HCT116 (cell line): ENCODE data around the gene GLI3. TPM values are rescaled to one million over a fixed set of nuclear protein-coding genes. Genes with fewer than 3 reads are reported as not detected.
"Not testable (repeated sequence)": the region's sequence is repeated elsewhere in the genome, so short reads cannot be mapped to it uniquely, and the experiment has no call there.

Source experiments
- ATAC-seq: fragments of 200-7000 bp; cut with Tn5 transposase; 2 replicates; pipeline ENCODE4 v1.9.1; 2020; ENCODE audit warnings: mild to moderate bottlenecking, moderate library complexity
- BruUV-seq: library from RNA; stranded (reverse); fragments of 400-500 nt; replicated peaks from 2 replicates; lab custom pipeline; 2021; lab: Mats Ljungman, UMichigan
- CTCF ChIA-PET: fragments of 300-600 bp; sonication (Branson Sonifier 250); formaldehyde crosslinking; loops from one replicate; lab custom pipeline; 2021; ENCODE audit warnings: antibody characterized with exemption; lab: Charles Lee
- POLR2A ChIA-PET: fragments of 300-600, 350-600 bp; sonication (Branson Sonifier 250); formaldehyde crosslinking; loops from one replicate; lab custom pipeline; 2021; ENCODE audit warnings: antibody characterized with exemption; lab: Charles Lee
- RAD21 ChIA-PET, 2 experiments: fragments of 300-600 bp; sonication (Branson Sonifier 250); formaldehyde crosslinking; loops; one replicate each; lab custom pipeline; 2023; ENCODE audit warnings: low total read pairs in 2 of 2; ENCODE audit not compliant: uncharacterized antibody in 2 of 2, unreplicated experiment in 2 of 2, low non-redundant PET in 1 of 2; lab: Charles Lee
- DNase-seq: peaks from one replicate; pipeline ENCODE4 v3.0.0-alpha.2; 2010; ENCODE audit warnings: low read depth, low spot score
- H2AFZ ChIP-seq: fragments of 200-600 bp; shearing (Covaris generic), sonication (generic); 2 replicates; pipeline ENCODE4 v1.6.1; 2017; ENCODE audit warnings: low read depth, mixed run types, mixed read lengths, antibody characterized with exemption, low read length; ENCODE audit not compliant: poor library complexity, severe bottlenecking
- H3K27ac ChIP-seq: 2 replicates; pipeline ENCODE4 v1.5.1; 2012; ENCODE audit warnings: low read depth, low read length
- H3K27me3 ChIP-seq: fragments of 200-600 bp; sonication (generic); 2 replicates; pipeline ENCODE4 v1.6.1; 2016; ENCODE audit warnings: mixed run types, low read length, mixed read lengths; ENCODE audit not compliant: insufficient read depth
- H3K36me3 ChIP-seq, 2 experiments: fragments of 200-500 bp in 1 of 2; fragments of 200-600 bp in 1 of 2; sonication (Bioruptor generic) in 1 of 2; sonication (generic) in 1 of 2; 2 replicates each; pipeline versions ENCODE4 v1.5.1 to v1.6.1; 2014 to 2016; ENCODE audit warnings: low read length in 2 of 2, inconsistent platforms in 1 of 2, mixed read lengths in 1 of 2, mixed run types in 1 of 2; ENCODE audit not compliant: insufficient read depth in 2 of 2, control insufficient read depth in 1 of 2
- H3K4me1 ChIP-seq, 2 experiments: fragments of 200-600 bp in 1 of 2; sonication (generic) in 1 of 2; 2 replicates each; pipeline versions ENCODE4 v1.5.1 to v1.6.1; 2012 to 2017; ENCODE audit warnings: low read length in 2 of 2, inconsistent platforms in 1 of 2, mild to moderate bottlenecking in 1 of 2, mixed read lengths in 1 of 2, mixed run types in 1 of 2, moderate library complexity in 1 of 2; ENCODE audit not compliant: insufficient read depth in 2 of 2, control insufficient read depth in 1 of 2
- H3K4me2 ChIP-seq: fragments of 200-600 bp; sonication (generic); 2 replicates; pipeline ENCODE4 v1.6.1; 2017; ENCODE audit warnings: mixed run types, low read length, mixed read lengths
- H3K4me3 ChIP-seq, 2 experiments: fragments of 200-600 bp in 1 of 2; sonication (generic) in 1 of 2; replicated peaks in 1 of 2; 2 replicates each; pipeline ENCODE4 v1.5.1; 2011 to 2016; ENCODE audit warnings: low read length in 2 of 2, control low read depth in 1 of 2, low read depth in 1 of 2, mild to moderate bottlenecking in 1 of 2, mixed read lengths in 1 of 2, mixed run types in 1 of 2
- H3K79me2 ChIP-seq: fragments of 200-600 bp; sonication (generic); 2 replicates; pipeline ENCODE4 v1.6.1; 2017; ENCODE audit warnings: mild to moderate bottlenecking, mixed run types, low read length, moderate library complexity, mixed read lengths; ENCODE audit not compliant: insufficient read depth
- H3K9ac ChIP-seq: fragments of 200-600 bp; sonication (generic); 2 replicates; pipeline ENCODE4 v1.6.1; 2016; ENCODE audit warnings: low read length, mixed read lengths
- H3K9me2 ChIP-seq: fragments of 200-600 bp; sonication (generic), shearing (Covaris generic); 2 replicates; pipeline ENCODE4 v1.6.1; 2017; ENCODE audit warnings: mixed run types, mild to moderate bottlenecking, moderate library complexity; ENCODE audit not compliant: insufficient read depth
- H3K9me3 ChIP-seq, 2 experiments: fragments of 200-500 bp in 1 of 2; fragments of 200-600 bp in 1 of 2; sonication (Bioruptor generic) in 1 of 2; sonication (generic) in 1 of 2; 2 replicates each; pipeline ENCODE4 v1.6.1; 2014 to 2017; ENCODE audit warnings: low read length in 2 of 2, mixed read lengths in 2 of 2, inconsistent platforms in 1 of 2, low read depth in 1 of 2, mild to moderate bottlenecking in 1 of 2, mixed run types in 1 of 2, moderate library complexity in 1 of 2; ENCODE audit not compliant: control insufficient read depth in 1 of 2, insufficient read depth in 1 of 2
- H4K20me1 ChIP-seq: fragments of 200-600 bp; sonication (generic), shearing (Covaris generic); 2 replicates; pipeline ENCODE4 v1.6.1; 2017; ENCODE audit warnings: mixed run types, mild to moderate bottlenecking, moderate library complexity; ENCODE audit not compliant: insufficient read depth
- CEBPB ChIP-seq: IDR thresholded peaks from 2 replicates; pipeline ENCODE4 v1.6.1; 2012; ENCODE audit warnings: low read depth
- POLR2A ChIP-seq: IDR thresholded peaks from 2 replicates; pipeline ENCODE4 v1.7.0; 2011; ENCODE audit warnings: borderline replicate concordance; ENCODE audit not compliant: insufficient read depth, insufficient read length; ENCODE audit errors: extremely low read depth
- POLR2AphosphoS5 ChIP-seq: IDR thresholded peaks from 2 replicates; pipeline ENCODE4 v1.6.1; 2011; ENCODE audit warnings: mild to moderate bottlenecking, low read depth, low read length, moderate library complexity
- SP1 ChIP-seq: IDR thresholded peaks from 2 replicates; pipeline ENCODE4 v1.6.1; 2012; ENCODE audit warnings: low read depth
- SRF ChIP-seq: IDR thresholded peaks from 2 replicates; pipeline ENCODE4 v1.6.1; 2012; ENCODE audit warnings: low read depth
- TCF7L2 ChIP-seq: IDR thresholded peaks from 2 replicates; pipeline ENCODE4 v1.7.0; 2011; ENCODE audit warnings: borderline replicate concordance, inconsistent platforms; ENCODE audit not compliant: insufficient read depth, insufficient read length; ENCODE audit errors: extremely low read depth
- ZFX ChIP-seq: fragments of 450-650 bp; IDR thresholded peaks from 2 replicates; pipeline ENCODE4 v1.6.1; 2017
- intact Hi-C: fragments of 100-400 bp; cut with micrococcal nuclease; formaldehyde crosslinking; loops from 2 replicates; pipeline ENCODE4 v1.10.0; 2022
- total RNA-seq: library from RNA; stranded (reverse); gene quantifications from one replicate; pipeline ENCODE4 v1.2.1, GENCODE V29; 2021; ENCODE audit not compliant: unreplicated experiment

Gene GLI3
- total RNA-seq, 1 experiment from 2014 or later = 0.07 TPM

- Histone ChIP-seq H3K27me3 (no peaks in the 10 kb centered on the region), H3K4me3 (no peak overlapping the region), H3K4me1 (no peaks in the 10 kb centered on the region), H3K36me3 (no peaks in the 10 kb centered on the region), H3K4me2 (no peak overlapping the region), H3K9ac (no peak overlapping the region)
- RAD21 ChIA-PET = no interaction called here
- TF ChIP-seq SRF (no peak), SP1 (no peak)
- TF ChIP-seq, all 23 proteins: peak for 0
- H3K9me3 ChIP-seq = no peaks in the 10 kb centered on the region; a peak in 1 of 4 replicates
- H3K9me2 ChIP-seq = no peaks in the 10 kb centered on the region
- H2AFZ ChIP-seq = no peak overlapping the region
- intact Hi-C loops = no loop called here
- POLR2A ChIA-PET = no interaction called here
- DNase-seq (no peak), ATAC-seq (no peak)
- BruUV-seq = no TSS peak
- CTCF ChIA-PET = no interaction called here
- H4K20me1 ChIP-seq = no peaks in the 10 kb centered on the region
- H3K79me2 ChIP-seq = no peaks in the 10 kb centered on the region
- H3K27ac ChIP-seq = no peak overlapping the region
Measured at GRCh38 chr7:42210333-42210732, 26.7 kb downstream of the GLI3 start.

- CTCF ChIA-PET, H3K9ac ChIP-seq, H3K27ac ChIP-seq, H3K9me2 ChIP-seq, H3K4me3 ChIP-seq, POLR2A ChIA-PET, H3K27me3 ChIP-seq, intact Hi-C loops, H2AFZ ChIP-seq, DNase-seq, H3K79me2 ChIP-seq, RAD21 ChIA-PET, H3K9me3 ChIP-seq, H3K4me2 ChIP-seq, BruUV-seq, H3K4me1 ChIP-seq, H4K20me1 ChIP-seq, ATAC-seq, H3K36me3 ChIP-seq: not testable (repeated sequence)
Measured at GRCh38 chr7:42209085-42209484, 27.9 kb downstream of the GLI3 start.

DNA sequence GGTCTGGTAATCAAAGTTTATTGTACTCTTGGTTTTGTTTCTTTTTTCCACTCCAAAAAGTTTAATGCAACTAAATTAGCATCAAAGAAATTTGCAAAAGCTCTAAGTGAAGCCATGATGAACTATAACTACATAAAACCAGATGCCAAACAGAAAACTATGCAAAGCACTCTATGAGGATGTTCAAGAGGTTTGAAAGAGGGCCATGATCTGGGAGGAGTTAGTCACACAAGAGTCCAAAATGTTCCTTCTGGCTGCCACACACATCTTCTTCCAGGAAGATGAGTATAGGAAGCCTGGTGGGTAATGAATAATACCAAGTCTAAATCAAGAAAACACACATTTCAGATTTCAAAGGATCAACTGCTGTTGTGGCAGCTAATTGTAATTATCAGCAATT, 28.4 kb downstream of the GLI3 start:
- no peaks in the 10 kb centered on the region for H4K20me1 ChIP-seq
- ChIA-PET CTCF (no interaction called here), RAD21 (no interaction called here), POLR2A (no interaction called here)
- H3K9me2 ChIP-seq = no peaks in the 10 kb centered on the region
- no peak overlapping the region for H3K4me2 ChIP-seq
- H3K9ac ChIP-seq = no peak overlapping the region
- no peak overlapping the region for H3K27ac ChIP-seq
- no peak for DNase-seq
- H2AFZ ChIP-seq = no peak overlapping the region
- no peaks in the 10 kb centered on the region for H3K79me2 ChIP-seq
- intact Hi-C loops = no loop called here
- no peak overlapping the region for H3K4me3 ChIP-seq
- no peaks in the 10 kb centered on the region for H3K4me1 ChIP-seq
- no peaks in the 10 kb centered on the region for H3K27me3 ChIP-seq
- TF ChIP-seq POLR2A (no peak), TCF7L2 (no peak), CEBPB (no peak), POLR2AphosphoS5 (no peak), ZFX (no peak)
- H3K9me3 ChIP-seq = no peaks in the 10 kb centered on the region; a peak in 1 of 4 replicates
- ATAC-seq = no peak
- no peaks in the 10 kb centered on the region for H3K36me3 ChIP-seq
- no TSS peak for BruUV-seq
